ENCODE measurements around the gene AP1B1.
"Not testable (repeated sequence)": the region's sequence is repeated elsewhere in the genome, so short reads cannot be mapped to it uniquely, and the experiment has no call there.

Gene AP1B1

DNA sequence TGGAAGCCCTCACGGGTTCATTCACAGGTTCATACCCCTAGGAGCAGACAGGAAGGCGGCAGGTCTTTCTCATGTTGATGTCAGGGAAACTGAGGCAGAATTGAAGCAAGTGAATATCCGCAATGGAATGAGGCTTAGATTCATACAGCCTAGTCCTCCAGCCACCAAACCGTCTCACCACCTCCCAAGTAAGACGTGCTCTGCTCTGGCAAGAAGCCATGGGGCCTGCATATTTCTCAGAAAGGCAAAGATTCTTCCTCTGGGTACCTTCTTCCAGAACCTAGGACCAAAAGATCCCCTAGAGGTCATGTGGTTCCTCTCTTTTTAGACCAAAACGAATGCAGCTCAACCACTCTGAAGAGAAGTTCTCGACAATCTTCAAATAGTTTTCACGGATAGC, 1.7 kb downstream of the AP1B1 start:
- no peak for DNase-seq

DNA sequence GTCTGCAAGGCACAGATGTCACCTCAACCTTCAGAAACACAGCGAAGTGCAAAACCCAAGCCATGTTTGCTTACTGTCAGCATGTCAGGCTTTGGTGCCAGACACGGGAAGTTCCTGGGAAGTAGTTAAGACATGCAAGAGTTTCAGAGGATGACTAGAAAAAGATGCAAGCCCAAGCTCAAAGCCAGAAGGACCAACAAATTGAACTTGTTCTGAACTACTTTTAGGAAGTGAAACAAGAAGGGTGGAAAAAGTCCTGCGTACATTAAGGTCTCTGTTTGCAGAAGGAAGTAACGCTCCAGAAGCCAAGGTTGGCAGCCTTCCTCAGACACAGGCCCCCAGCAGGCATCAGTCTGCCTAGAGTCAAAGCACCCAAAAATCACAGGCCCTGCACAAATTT, 2.6 kb downstream of the AP1B1 start:
- no peak for DNase-seq

DNA sequence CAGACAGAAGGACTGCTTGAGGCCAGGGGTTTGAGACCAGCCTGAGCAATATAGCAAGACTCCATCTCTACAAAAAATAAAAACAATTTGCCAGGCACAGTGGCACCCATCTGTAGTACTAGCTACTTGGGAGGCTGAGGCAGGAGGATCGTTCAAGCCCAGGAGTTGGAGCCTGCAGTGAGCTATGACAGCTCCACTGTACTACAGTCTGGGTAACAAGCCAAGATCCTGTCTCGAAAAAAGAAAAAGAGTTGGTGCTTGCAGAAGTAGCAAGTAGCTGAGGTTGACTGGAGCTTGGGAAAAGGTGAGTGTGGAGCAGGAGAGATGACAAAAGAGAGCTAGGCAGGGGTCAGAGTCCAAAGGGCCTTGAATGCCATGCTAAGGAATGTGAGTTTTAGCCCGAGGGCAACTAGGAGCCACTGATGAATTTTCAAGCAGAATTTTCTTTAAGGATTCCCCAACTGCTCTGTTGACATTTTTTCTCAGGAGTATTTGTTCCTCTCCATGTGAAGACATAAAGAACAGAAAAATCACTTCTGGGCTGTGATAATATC, 3.1 kb downstream of the AP1B1 start:
- DNase-seq, result no peak

DNA sequence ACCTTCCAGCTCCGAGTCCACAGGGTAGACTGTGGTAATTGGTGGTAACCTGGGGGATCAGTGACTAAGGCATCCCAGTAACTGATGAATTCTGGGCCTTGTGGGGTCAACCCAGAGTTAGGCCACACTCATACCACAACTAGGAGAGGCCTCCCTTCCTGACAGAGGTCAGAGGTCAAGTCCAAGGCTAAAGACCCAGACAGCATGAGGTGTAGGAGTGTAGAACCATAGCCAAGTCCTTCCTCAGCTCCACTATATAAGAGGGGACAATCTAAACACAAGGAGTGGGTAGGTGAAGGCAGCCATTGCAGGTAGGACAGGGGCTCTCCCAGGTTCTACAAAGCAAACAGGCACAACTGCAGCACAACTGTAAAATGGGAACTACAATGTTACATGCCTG, 4.6 kb downstream of the AP1B1 start:
- DNase-seq, result no peak

DNA sequence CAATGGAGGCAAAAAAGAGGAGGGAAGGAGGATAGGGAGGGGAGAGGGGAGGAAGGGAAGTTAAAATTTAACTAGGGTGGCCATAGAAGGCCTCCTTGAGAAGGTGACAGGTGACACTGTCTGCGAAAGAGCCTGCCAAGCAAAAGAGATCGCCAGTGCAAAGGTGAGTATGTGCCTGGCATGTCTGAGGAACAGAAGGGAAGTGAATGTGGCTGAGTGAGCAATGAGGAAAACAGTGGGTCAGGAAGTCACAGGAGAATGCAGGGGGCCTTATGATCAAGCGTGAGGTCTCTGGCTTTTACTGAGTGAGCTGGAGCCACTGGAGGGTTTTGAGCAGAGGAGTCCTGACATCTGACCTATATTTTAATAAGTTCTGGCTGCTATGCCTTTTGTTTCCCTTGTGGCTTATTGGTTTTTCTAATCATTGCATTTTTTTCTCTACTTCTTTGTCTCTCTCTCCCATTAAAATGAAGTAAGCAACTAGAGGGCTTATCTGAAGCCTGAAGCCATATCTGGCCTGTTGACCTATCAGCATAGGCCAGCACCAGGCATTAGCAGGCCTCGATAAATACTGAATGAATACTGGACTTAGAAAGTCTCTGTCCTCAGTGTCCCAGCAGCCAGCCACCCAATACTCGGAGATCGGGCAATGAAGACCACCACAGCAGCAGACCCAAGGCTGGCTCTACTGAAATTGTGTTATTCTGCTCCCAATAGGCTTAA, 5.6 kb downstream of the AP1B1 start:
- no peak for DNase-seq

DNA sequence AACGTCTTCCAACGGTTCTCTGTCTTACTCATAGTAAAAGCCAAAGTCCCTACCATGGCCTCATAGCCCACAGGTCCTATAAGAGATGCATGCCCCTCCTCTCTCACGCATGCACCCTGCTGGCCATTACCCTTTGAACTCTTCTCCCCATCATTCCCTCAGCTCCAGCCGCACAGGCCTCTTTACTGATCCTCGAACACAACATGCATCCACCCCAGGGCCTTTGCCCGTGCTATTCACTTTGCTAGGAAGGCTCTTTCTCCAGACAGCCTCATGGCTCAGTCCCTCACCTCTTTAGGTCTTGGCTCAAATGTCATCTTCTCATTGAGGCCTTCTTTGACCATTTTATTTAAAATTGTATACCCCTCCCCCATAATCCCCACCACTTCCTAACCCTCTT, 7.5 kb downstream of the AP1B1 start:
- no peak for DNase-seq

DNA sequence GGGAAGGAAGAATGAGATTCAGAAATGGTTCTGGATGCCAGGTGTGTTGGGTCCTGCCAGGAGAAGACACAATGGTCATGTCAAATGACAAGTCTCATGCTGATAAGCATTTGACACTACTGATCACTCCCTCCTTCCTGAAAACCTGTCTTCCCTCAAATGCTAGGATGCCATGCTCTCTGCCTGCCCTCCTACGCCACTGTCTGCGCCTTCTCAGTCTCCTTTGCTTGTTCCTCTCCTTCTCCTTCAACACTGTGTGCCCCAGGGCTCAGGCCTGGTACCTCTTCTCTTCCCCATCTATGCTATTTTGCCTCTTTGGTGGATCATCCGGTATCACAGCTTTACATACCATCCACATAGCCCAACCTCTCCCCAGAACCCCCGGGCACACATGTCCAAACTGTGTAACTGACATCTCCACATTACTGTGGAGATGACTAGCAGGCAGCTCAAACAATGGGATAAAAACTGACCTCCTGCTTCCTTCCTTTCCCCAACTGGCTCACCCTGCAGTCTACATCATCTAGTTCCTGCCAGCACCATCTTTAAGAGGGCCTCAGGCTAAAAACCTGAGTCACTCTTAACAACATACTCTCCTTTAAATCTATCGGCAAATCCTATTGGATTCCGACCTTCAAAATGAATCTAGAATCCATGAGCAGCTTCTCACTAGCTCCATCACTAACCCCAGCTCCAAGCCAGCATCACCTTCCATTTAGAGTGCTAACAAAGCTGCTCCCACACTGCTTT, 8.2 kb downstream of the AP1B1 start:
- DNase-seq, result no peak

DNA sequence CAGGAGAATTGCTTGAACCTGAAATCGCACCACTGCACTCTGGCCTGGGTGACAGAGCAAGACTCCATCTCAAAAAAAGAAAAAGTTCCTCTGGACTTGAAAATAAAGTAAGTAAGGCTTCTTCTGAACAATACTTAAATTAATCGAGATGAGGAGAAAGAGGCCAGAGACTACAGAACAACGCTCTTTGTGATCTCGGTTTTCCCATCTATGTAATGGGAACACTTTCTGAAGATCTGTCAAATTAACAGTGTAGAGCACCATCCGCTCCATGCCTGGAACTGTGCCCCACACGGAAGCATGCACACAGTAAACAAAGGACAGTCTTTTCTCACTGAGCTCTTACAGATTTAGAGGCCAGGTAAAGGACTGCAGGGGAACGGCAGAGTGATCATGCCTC, 9.1 kb downstream of the AP1B1 start:
- no peak for DNase-seq

DNA sequence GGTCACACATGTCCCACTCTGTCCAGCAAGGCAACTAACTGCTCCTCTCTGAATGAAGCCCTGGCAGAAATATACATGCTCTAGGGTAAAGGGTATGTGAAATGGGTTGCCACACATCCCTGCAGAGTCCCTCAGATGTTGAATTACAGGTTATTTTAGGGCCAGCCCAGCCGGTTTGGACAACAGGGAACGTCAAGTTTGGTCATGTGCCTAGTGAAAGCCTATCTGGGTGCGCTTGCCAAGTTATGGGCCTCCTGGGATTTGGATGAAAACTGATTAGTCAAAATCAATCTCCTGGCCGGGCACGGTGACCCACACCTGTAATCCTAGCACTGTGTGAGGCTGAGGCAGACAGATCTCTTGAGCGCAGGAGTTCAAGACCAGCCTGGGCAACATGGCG, 10.4 kb downstream of the AP1B1 start:
- no peak for DNase-seq

DNA sequence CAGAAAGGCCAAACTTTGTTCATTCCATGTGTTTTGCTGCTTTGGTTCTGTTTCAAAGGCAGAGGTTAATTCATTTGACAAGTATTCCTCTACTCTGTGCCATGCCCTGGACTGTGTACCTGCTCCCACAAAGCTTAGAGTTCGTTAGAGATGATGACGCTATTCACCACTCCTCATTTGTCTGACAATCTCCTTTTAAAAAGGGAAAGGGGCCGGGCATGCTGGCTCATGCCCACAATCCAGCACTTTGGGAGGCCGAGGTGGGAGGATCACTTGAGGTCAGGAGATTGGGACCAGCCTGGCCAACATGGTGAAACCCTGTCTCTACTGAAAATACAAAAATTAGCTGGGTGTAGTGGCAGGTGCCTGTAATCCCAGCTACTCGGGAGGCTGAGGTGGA, 11.7 kb downstream of the AP1B1 start:
- DNase-seq, result not testable (repeated sequence)

DNA sequence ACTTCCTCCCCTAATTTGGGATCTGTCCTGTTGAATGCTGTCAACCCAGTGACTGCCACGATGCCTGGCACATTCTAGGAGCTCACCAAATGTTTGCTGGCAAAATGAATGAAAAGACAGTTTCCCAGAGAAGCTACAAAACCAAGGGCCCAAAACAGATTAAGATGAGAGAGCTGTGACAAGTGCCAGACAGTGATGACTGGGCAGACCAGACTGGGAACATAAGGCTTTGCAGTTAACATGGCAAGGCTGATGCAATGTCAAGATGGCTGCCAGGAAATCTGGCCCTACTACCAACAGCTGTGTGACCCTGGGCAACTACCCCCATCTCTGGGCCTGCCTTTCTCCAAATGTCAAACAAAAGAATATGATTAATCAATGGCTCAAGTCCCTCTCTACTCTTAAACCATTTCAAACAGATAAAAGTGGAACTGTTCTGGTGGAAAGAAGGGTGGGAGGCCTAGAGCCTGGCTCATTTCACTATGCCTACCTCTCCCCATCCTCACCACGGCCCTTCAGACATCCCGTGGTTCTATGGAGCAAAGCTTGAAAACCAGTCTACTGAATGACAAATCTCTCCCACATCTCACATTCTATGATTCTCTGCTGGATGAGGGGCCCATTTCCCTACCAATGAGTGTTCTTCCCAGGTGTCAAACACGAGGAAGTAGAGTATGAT, 12.8 kb downstream of the AP1B1 start:
- DNase-seq, result no peak

DNA sequence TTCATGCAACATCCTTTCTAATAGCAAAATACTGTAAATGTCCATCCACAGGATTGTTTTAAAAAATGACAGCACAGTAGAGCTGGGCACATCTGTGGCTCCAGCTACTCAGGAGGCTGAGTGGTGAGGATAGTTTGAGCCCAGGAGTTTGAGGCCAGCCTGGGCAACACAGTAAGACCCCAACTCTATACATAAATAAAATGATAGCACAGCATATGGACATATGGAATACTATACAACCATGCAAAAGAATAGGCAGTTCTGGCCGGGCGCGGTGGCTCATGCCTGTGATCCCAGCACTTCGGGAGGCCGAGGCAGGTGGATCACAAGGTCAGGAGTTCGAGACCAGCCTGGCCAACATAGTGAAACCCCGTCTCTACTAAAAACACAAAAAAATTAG, 13.6 kb downstream of the AP1B1 start:
- DNase-seq, result not testable (repeated sequence)

DNA sequence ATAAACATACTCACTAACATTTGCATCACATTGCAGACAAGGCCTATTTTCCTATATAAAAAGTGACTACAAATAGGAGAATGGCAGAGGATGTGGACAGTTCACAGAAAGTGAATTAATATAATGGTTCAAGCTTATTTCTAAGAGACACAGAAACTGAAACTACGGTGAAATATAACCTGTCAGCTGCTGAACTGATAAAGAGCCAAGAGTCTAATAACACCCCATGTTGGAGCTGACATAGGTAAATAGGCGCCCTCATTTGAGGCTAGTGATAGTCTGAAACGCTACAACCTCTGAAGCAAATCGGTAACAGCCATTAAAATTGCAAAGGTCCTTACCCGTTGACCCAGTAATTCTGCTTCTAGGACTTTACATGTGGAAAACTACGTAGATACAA, 14.0 kb downstream of the AP1B1 start:
- no peak for DNase-seq

DNA sequence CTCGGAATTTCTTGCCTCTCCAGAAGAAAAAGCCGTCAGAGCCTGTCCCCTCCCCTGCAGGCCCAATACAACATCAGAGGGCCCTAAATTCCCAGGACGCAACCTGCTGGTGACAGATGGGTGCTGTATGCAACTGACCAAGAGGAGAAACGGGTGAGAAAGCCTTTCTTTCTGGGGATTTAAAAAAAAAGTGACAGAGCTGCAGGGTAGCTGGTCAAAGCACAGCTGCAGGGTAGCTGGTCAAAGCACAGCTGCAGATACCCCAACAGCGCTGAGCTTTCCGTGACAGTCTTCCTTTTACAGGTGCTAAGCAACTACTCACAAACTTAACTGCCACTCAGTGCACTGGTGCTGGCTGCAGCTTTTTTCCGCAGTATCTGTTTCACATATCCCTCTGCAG, 17.8 kb downstream of the AP1B1 start:
- DNase-seq, result no peak

DNA sequence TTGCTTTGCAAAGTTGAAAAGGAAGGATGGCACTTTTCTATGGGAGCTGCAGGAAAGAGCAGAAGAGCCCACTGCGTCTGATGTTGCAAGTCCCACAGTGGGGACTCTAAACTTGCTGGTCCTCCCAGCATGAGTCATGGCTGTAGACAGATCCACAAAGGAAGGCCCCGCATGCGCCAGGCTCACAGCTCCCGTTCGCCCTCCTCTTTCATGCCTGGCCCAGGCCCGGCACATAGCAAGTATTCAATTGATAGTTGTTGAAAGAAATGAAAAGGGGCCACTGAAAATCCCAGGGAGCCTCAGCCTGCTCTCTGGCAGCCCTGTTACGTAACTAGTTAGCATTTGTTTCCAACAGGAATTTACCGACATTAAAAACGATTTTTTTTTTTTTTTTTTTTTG, 18.9 kb downstream of the AP1B1 start:
- DNase-seq, result no peak

DNA sequence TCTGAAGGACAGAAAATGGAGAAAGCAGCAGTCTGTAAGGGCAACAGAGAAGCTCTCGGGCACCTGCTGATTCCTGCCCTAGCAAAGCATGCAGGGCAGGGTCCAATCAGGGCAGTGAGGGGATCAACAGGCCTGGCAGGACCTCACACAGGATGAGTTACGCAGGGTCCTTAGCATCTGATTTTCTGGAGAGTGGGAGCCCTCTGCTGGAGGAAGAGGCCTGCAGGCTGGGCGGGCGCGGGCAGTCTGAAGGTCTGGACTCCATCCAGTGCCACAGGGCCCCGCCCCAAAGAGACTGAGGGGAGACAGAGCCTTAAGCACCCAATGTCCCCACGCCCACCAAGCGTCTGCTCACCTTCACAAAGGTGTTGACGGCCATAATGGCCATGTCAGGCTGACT, 28.9 kb downstream of the AP1B1 start:
- DNase-seq, result no peak

DNA sequence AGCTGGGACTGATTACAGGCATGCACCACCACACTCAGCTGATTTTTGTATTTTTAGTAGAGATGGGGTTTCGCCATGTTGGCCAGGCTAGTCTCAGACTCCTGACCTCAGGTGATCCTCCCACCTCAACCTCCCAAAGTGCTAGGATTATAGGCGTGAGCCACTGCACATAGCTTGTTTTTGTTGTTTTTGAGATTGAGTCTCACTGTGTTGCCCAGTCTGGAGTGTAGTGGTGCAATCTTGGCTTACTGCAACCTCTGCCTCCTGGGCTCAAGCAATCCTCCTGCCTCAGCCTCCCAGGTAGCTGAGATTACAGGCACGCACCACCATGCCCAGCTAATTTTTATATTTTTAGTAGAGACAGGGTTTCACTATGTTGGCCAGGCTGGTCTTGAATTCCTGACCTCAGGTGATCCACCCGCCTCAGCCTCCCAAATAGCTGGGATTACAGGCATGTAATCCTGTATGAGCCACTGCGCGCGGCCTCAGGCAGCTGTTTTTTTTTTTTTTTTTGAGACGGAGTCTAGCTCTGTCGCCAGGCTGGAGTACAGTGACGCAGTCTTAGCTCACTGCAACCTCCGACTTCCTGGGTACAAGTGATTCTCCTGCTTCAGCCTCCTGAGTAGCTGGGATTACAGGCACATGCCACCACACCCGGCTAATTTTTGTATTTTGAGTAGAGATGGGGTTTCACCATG, 31.0 kb downstream of the AP1B1 start:
- not testable (repeated sequence) for DNase-seq

DNA sequence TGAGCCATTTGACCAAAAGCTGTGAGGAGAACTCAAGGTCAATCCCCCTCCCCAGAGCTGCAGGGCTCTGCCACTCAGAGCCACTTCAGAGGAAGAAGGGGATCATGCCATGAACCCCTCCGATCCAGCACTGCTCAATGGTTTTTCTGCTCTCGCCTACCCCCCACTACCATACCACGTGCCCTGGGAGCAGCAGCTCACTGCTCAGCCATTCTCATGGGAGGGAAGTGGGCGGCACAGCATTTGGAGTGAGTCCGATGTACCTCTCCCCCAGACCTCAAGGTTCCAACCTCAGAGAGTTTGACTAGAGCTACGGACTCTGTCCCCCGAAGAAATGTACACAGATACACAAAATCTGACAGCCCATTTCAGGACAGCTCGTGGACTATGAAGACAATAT, 34.5 kb downstream of the AP1B1 start:
- no peak for DNase-seq

DNA sequence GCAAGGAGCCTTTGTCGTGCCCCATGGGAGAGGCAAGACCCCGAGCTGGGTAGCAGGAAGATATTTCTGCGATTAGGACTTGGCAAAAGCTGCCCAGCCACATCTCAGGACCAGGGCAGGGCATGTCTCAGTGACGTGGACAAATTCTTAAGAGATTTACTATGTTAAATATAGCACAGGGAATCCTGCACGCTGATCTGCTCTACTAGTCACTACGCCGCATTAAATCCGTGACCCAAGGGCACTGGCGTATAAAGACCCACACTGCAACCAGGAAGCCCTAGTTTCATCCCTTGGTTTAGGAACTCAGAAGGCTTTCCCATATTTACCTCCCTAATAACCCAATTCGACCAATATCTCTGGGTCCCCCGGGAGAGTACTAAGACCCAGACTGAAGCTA, 35.1 kb downstream of the AP1B1 start:
- no peak for DNase-seq

DNA sequence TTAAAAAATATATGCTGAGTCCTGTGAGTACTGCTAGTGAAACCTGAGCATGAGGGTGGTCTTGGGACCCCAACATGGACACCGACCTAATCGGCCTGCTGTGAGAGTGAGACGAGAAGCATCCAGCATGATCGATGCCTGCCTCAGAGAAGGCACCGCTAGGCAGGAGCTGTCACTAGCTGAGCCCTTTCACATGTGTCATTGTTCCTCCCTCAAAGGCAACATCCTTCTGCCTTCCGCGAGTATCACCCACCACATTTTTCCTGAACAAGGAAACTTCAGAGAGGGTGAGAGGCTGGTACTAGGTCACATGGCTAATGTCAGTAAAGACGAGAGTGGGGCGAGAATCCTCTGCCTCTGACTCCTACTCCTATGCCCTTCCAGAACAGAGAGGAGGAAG, 35.6 kb downstream of the AP1B1 start:
- DNase-seq, result no peak

DNA sequence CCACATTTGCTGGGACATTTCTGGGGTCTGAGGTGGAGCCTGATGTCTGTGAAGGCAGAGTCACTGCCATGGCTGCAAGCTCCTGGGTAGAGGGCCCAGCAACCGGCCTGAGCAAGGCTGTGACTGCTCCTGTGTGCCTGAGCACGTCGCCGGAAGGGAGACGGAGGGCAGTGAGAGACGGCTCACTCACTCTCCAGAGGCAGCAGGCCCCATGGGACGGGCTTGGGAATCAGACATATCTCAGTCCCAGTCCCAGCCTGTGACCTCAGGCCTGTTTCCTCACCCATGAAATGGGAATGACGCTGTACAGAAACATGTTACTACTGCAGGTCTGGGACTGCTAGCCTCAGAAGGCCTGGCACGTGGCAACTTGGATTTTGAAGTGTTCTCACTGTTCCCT, 36.5 kb downstream of the AP1B1 start:
- DNase-seq, result no peak

DNA sequence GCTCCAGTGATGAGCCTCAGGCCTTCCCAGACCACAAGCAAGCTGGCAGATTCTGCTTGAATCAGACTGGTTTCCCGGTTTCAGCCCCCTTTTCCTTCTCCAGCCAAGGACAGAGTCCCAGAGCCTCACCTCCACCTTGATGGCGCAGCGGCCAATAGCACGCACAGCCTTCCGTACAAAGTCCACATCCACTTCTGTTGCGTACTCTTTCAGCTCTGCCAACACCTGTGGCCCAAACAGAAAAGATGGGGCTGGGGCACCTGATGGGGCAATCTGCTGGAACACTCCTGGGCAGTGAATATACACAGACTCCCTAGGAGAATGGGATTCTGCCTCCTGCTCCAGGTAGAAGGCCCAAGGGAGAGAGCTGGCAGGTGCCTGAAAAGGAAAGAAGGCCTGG, 37.3 kb downstream of the AP1B1 start:
- no peak for DNase-seq

DNA sequence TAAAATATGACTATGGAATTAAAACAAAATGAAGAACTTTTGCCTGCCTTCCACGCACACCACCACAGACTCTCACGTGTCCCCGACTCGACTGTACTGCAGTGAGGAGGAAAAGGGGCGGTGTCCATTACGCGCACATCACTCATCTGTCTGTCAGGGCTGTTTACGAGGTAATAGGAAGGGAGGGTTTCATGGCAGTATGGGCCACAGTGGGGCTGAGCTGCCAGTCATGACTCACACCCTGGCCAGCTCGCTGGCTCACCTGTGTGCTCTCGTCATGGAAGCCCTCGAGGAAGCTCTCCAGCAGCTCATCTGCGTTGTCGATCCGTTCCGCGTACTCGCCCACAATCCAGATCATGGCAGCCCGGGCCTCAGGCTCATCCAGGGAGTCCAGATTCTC, 39.4 kb downstream of the AP1B1 start:
- no peak for DNase-seq

Data from NCI-H345 (cell line).